Lower lobe of right lung (tissue), 2 donors: ENCODE measurements around the gene PTPRK. TPM values are rescaled to one million over a fixed set of nuclear protein-coding genes. Genes with fewer than 3 reads are reported as not detected.

Experiments used
- ATAC-seq, 2 donors: fragments of 200-7000 bp; cut with Tn5 transposase; one replicate each; pipeline ENCODE4 v1.9.1; 2020 to 2022; ENCODE audit warnings: mild to moderate bottlenecking in 2 of 2, moderate library complexity in 2 of 2
- DNase-seq: peaks from one replicate; pipeline ENCODE4 v3.0.0-alpha.2; 2020
- H3K27ac ChIP-seq: fragments of 200-600 bp; one replicate; pipeline ENCODE4 v1.8.0; 2022
- H3K27me3 ChIP-seq: fragments of 200-600 bp; one replicate; pipeline ENCODE4 v1.8.0; 2022; ENCODE audit warnings: low read depth
- H3K36me3 ChIP-seq: fragments of 200-600 bp; one replicate; pipeline ENCODE4 v1.8.0; 2022; ENCODE audit warnings: mild to moderate bottlenecking
- H3K4me1 ChIP-seq: fragments of 200-600 bp; one replicate; pipeline ENCODE4 v1.8.0; 2022
- H3K4me3 ChIP-seq: fragments of 200-600 bp; one replicate; pipeline ENCODE4 v1.8.0; 2022; ENCODE audit warnings: mild to moderate bottlenecking
- H3K9me3 ChIP-seq: fragments of 200-600 bp; one replicate; pipeline ENCODE4 v1.8.0; 2022
- CTCF ChIP-seq: fragments of 200-600 bp; IDR thresholded peaks from one replicate; pipeline ENCODE4 v1.8.0; 2022; ENCODE audit warnings: antibody characterized with exemption, mild to moderate bottlenecking
- intact Hi-C: fragments of 100-400 bp; cut with DNase I; formaldehyde crosslinking; loops from one replicate; pipeline ENCODE4 v1.11.0; 2022
- total RNA-seq: library from RNA; stranded (reverse); fragmentation: NEBNext Ultra II Directional; extraction: Animal tissue kit (Norgen Biotek cat#: 25700); gene quantifications from one replicate; pipeline ENCODE4 v1.2.1, GENCODE V29; 2021
- donor health status: DM: no; HTN: yes; CAD: no; lungs with severe emphysema.

PTPRK gene
- total RNA-seq, 1 donor from 2014 or later: 62.7 TPM

GRCh38 chr6:128156321-128157111 is 363.9 kb downstream of the PTPRK start:
- H3K36me3 ChIP-seq: no peaks in the 10 kb centered on the region
- DNase-seq: no peak
- H3K27me3 ChIP-seq: no peaks in the 10 kb centered on the region
- intact Hi-C loops: no loop called here
- TF ChIP-seq CTCF: no peak
- H3K4me1 ChIP-seq: no peaks in the 10 kb centered on the region
- ATAC-seq: no peak
- no peak overlapping the region for H3K4me3 ChIP-seq
- no peak overlapping the region for H3K27ac ChIP-seq
- no peaks in the 10 kb centered on the region for H3K9me3 ChIP-seq

DNA sequence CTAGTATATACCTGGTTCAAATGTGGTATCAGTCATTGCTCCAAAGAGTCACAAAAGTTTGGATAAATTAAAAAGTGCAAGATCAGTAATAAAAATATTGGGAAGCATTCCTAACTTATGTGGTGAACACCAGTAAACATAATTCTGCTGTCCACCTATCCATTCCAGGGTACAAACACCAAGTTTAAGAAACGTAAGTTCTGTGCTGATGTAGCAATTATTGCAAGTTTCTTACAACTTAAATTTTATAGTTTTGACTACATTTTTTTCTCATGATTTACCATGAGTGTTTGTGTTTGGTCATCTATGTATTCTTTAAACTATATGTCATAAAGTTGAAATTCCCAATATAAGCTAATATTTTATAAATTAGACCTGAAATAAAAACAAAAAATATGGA is 364.6 kb downstream of the PTPRK start:
- intact Hi-C loops: no loop called here
- Histone ChIP-seq H3K4me1 (no peaks in the 10 kb centered on the region), H3K27ac (no peak overlapping the region), H3K4me3 (no peak overlapping the region), H3K27me3 (no peaks in the 10 kb centered on the region), H3K9me3 (no peaks in the 10 kb centered on the region), H3K36me3 (no peaks in the 10 kb centered on the region)
- DNase-seq (no peak), ATAC-seq (no peak)
- TF ChIP-seq CTCF: no peak

- Histone ChIP-seq H3K4me1 (no peaks in the 10 kb centered on the region), H3K27me3 (no peaks in the 10 kb centered on the region), H3K9me3 (no peaks in the 10 kb centered on the region), H3K36me3 (no peaks in the 10 kb centered on the region), H3K4me3 (no peak overlapping the region), H3K27ac (no peak overlapping the region)
- TF ChIP-seq CTCF: no peak
- intact Hi-C loops: no loop called here
- DNase-seq: no peak
- no peak for ATAC-seq
Measured at GRCh38 chr6:128152551-128152950, 367.8 kb downstream of the PTPRK start.

- no peak overlapping the region for H3K4me3 ChIP-seq
- no peaks in the 10 kb centered on the region for H3K9me3 ChIP-seq
- ATAC-seq: no peak
- H3K27ac ChIP-seq: no peak overlapping the region
- no peaks in the 10 kb centered on the region for H3K27me3 ChIP-seq
- intact Hi-C loops: no loop called here
- no peaks in the 10 kb centered on the region for H3K4me1 ChIP-seq
- no peaks in the 10 kb centered on the region for H3K36me3 ChIP-seq
- TF ChIP-seq CTCF: no peak
- no peak for DNase-seq
Measured at GRCh38 chr6:128150376-128150775, 370.0 kb downstream of the PTPRK start.

GRCh38 chr6:128149796-128150195 is 370.6 kb downstream of the PTPRK start:
- Histone ChIP-seq H3K27ac (no peak overlapping the region), H3K4me3 (no peak overlapping the region), H3K9me3 (no peaks in the 10 kb centered on the region), H3K27me3 (no peaks in the 10 kb centered on the region), H3K4me1 (no peaks in the 10 kb centered on the region), H3K36me3 (no peaks in the 10 kb centered on the region)
- TF ChIP-seq CTCF: no peak
- intact Hi-C loops: no loop called here
- DNase-seq (no peak), ATAC-seq (no peak)
